Erythroblast (primary cell): ENCODE measurements around the gene LHB.
A peak's percentile ranks its signal among the peaks of the same experiment; 100 is the strongest.

Experiments
- DNase-seq, 2 experiments: peaks; one replicate each; lab custom pipeline; 2025; lab: John Stamatoyannopoulos, UW
- GATA1 ChIP-seq: IDR thresholded peaks from 2 replicates; pipeline ENCODE4 v1.6.1; 2011; ENCODE audit warnings: low read depth, mild to moderate bottlenecking, control low read depth, low read length, moderate library complexity
- POLR2A ChIP-seq: IDR thresholded peaks from 2 replicates; pipeline ENCODE4 v1.6.1; 2011; ENCODE audit warnings: mild to moderate bottlenecking, low read length

LHB gene

DNA sequence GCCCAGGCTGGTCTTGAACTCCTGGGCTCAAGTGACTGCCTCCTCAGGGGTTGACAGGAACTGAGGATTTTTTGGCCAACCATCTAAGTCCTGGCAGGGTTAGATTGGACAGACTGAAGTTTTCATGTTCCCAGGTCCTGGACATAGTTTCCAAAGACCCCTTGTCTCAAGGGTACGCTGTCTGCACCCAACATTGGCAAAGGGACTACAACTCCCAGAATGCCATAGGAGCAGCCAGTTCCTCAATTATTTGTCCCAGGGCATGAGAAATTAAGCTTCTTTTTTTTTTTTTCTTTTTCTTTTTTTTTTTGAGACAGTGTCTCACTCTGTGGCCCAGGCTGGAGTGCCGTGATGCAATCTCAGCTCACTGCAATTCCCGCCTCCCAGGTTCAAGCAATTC, 30.7 kb downstream of the LHB start:
- no peak for TF ChIP-seq POLR2A
- TF ChIP-seq GATA1 = no peak
- no peak for DNase-seq

DNA sequence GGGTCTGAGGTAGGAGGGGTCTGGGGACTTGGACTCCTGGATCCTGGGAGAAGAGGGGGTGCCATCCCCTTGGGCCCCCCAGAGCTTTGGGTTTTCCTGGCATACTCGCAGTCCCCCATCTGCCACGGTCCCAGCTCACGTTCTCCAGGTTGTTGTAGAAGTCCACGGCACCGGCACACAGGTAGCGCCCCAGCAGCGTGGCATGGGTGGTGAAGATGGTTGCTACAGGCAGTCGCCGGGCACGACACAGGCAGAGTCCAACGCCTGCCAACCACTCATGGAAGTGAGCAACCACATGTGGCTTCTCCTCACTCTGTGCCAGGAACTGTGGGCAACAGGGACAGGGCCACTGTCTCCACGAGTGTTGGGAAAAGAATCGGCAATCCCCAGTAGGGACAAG, 31.2 kb downstream of the LHB start:
- TF ChIP-seq POLR2A = no peak
- no peak for DNase-seq

DNA sequence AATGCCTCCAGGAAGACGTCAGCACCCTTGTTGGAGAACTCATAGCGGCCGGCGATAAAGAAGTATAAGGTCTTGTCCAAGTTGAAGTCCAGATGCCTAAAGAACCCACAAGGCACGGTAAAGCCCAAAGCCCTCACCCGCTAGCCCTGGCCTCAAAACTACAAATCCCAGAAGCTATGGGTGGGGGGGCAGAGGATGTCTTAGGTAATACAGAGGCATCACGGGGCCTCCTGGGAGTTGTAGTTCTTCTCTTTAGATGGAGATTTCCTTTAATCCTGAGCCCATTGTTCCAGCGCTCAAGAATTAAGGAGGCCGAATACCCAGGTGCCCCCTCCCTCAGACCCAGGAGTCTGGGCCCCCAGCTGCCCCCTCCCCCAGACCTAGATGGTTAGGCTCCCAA, 34.6 kb downstream of the LHB start:
- TF ChIP-seq GATA1 = no peak
- TF ChIP-seq POLR2A = no peak
- DNase-seq = no peak

DNA sequence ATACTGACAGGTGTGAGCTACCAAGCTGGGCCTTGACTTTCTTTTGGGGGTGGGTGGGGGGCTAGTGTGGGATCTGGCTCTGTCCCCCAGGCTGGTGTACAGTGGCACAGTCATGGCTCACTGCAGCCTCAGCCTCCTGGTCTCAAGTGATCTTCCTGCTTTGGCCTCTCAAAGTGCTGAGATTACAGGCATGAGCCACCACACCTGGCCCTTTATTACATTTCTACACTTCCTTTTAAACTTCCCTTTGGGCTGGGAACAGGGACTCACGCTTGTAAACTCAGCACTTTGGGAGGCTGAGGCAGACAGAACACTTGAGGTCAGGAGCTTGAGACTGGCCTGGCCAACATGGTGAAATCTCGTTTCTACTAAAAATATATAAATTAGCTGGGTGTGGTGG, 39.8 kb downstream of the LHB start:
- TF ChIP-seq GATA1 (no peak), POLR2A (no peak)
- DNase-seq = no peak

DNA sequence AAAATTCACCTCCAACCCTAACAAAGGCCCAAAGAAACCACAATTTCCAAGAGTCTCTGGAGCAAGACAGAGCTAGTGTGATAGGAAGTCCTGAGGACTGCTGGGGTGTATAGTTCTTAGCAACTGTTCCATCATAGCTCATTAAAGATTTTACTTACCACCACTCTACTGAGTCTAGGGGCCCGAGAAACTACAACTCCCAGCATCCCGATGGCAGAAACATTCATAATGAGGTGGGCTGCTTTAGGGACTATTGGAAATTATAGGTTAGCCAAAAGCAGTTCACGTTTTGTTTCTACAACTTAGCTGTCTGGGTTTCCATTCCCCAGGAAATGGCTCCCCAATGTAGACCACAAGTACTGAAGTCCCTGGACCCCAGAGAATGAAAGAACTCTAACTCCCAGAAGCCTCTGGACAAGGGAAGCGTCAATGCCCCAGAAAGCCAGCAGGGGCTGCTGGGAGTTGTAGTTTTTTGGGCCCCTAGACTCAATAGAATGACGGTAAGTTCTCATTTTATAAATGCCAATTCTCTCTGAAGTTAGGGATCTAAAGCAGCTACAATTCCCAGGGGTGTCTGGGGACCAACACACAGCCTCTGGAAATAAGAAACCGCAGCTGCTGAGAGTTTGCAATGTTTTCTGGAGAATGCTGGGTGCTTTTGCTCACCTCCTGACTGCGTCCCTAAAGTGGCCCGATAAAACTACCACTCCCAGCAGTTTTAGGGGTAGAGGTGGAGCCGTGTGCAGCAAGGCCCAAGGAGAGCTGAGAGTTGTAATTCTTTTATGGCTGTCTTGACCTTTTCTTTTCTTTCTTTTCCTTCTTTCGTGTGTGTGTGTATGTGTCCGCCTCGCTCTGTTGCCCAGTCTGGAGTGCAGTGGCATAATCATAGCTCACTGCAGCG, 40.7 kb downstream of the LHB start:
- TF ChIP-seq POLR2A (no peak), GATA1 (no peak)
- DNase-seq = peak in 1 of 2 experiments; percentile 65

DNA sequence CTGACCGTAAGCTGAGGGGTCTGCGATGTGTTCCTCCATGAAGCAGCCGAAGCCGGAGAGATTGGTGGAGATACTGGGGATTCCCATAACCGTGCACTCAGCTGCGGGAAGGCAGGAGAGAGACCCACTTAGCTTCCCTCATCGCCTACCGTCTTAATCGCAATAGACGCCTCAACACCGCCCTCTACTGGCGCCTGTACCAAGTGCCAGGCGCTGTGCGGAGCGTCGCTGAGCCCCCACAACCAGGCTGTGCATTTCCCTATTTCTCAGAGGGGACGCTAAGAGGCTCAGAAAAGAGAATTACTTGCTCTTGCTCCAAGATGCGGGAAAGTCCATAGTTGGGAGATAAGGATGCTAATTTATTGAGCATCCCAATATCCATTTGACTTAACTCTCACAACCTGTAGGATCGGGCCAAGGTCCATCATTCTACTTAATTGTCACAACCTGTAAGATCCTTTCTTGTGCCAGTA, 45.9 kb downstream of the LHB start:
- TF ChIP-seq POLR2A = no peak
- TF ChIP-seq GATA1 = no peak
- peak; percentile 85 to 93 for DNase-seq

DNA sequence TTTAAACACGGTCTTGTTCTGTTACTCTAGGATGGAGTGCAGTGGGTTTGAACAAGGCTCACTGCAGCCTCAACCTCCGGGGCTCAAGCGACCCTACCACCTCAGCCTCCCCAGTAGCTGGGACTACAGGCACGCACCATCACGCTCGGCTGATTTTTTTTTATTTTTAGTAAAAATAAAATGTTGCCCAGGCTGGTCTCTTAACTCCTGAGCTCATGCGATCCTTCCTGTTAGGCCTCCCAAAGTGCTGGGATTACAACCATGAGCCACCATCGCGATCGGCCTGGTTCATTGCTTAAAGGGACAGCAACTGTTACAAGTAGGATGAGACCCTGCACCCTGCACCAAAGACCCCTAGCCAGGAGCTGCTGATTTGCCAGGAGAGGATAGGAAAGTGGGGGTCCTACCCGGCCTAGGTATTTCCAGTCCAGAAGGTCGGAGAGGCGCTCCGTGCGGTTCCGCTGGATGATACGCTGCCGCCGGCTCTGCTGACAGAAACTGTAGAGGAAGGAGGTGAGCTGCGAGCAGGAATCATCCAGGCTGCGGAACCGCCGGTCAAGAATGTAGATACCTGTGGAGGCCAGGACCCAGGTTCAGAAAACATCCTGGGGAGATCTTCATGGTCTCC, 46.6 kb downstream of the LHB start:
- no peak for DNase-seq
- TF ChIP-seq POLR2A (no peak), GATA1 (no peak)

DNA sequence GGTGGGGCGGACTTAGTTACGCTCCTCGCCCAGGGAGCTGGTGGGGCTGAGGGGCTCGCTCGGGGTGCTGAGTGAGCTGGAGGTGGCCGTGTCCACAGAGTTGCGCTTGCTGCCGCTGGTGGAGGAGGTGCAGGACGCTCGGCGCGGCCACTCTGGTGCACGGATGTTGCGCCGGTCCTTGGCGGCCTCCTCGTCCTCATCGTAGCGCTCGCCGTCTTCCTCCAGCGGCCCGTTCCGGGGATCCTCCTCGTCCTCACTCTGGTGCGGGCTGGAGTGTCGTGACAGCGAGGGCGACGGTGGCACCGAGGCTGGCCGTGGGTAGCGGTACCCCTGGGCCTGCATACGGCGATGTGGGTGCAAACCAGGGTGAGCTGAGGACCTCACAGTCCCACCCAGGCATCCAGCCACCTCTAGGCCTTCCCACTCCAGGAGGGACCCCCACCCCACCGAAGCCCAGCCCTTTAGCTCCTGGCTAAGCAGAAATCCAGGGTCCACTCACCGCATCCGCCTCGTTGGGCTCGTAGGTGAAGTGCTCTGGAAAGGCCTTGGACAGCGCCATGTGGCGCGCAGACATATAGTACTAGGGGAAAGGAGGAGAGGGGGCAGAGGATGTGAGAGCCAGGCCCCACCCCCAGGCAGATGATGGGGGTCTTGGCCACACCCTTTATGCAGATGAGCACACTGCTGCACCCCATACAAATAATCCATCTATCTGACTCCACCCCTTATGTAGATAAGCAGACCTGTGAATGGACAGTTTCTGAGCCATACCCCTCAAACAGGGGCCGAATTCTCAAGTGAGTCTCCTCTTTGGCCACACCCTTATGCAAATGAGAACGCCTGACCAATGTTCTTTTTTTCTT, 47.4 kb downstream of the LHB start:
- TF ChIP-seq GATA1 (no peak), POLR2A (no peak)
- peak; percentile 69 to 82 for DNase-seq

DNA sequence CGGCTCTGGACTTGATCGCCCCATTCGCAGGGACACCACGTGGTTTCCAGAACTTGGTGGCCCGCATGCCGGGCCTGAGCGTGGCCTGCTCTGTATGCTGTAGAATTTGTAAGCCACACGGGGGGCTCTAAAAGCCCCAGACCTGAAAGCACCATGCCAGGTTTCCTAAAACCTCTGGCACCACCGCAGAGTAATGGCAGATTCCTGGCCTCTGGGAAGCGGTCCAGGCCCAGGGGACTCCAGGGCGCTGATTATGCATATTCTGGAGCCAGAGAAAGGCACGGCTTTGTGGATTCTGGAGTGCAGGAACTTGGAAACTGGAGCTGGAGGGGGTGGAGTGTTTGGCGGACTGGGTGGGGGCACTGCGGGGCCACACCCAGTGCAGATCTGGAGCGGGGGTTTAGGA, 48.1 kb downstream of the LHB start:
- TF ChIP-seq GATA1 = no peak
- no peak for TF ChIP-seq POLR2A
- no peak for DNase-seq

DNA sequence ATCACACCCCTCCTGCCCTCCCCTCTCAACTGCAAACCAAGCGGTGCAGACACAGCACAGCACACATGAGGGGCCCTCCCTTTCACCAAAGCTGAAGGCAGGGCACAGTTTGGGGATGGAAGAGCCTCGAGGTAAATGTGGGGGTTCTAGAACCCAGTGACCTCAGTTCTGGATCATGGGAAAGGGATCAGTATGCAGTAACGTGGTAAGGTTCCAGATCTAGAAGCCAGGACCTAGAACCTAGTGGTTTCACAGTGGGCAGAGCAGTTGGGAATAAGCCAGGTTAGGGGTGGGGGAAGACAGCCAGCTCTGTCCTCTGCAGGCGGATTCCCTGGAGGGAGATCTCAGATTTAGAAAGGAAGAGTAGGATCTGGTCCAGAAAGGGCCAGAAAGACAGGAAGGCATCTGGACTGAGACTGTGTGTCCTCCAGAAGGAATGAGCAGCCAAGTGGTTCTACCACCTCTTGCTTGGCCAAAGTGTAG, 48.7 kb downstream of the LHB start:
- no peak for DNase-seq
- TF ChIP-seq GATA1 (no peak), POLR2A (peak; percentile 23)

DNA sequence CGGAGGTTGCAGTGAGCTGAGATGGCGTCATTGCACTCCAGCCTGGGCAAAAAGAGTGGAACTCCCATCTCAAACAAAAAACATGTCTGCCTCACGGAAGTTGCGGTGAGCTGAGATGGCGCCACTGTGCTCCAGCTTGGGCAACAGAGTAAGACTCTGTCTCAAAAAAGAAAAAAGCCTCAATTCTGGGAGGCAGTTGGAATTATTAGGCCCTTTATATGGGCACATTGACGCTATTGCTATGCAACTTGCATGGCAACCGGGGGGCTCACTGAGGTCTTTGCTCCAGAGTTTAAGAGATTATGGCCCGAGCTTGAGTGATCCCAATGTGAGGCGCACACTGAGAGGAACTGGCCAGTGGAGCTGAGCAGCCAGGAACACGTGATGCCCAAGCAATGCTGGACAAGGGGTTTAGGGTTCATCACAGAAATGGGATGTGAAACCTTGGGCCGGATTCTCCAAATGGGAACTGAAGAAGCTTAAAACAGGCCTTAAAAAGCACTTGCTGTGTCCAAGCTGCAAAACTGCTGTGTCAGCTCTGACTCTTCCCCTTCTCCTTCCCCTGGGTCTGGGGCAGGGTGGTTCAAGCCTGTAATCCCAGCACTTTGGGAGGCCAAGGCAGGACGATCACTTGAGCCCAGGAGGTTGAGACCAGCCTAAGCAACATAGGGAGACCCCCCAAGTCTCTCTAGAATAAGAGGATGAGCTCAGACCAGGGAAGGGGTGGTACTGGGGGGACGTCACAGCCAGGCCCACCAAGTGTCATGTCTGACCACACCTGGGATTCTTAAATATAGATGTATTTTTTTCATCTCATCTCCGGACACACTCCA, 49.3 kb downstream of the LHB start:
- DNase-seq = peak in 1 of 2 experiments; percentile 78
- TF ChIP-seq GATA1 (no peak), POLR2A (peak; percentile 79)

DNA sequence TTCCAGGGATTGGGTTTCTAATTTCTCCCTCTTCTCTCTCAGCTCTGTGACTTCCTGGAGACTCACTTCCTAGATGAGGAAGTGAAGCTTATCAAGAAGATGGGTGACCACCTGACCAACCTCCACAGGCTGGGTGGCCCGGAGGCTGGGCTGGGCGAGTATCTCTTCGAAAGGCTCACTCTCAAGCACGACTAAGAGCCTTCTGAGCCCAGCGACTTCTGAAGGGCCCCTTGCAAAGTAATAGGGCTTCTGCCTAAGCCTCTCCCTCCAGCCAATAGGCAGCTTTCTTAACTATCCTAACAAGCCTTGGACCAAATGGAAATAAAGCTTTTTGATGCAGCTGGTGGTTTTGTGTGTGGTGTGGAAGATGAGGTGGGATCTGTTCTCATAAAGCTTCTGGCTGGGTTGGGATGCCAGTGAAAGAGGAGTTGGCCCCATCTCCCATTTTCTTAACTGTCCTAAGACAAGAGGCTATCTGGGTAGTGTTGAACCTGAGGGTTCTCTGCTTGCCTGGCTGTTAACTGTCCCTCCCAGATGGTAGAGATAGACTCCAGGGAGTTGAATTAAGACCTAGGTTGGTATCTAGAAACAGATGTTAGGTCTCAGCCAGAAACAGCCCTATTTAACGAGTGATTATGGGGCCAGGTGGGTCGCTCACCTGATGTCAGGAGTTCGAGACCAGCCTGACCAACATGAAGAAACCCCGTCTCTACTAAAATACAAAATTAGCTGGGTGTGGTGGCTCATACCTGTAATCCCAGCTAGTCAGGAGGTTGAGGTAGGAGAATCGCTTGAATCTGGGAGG, 50.1 kb downstream of the LHB start:
- TF ChIP-seq GATA1 = no peak
- TF ChIP-seq POLR2A = no peak
- peak in 1 of 2 experiments; percentile 78 for DNase-seq
